ENCODE results near the gene HOXD3.

HOXD3 gene

GRCh38 chr2:176156807-176157498 lies at the start of gene HOXD3:
HOXD3 (plus strand) TSS chr2:176157307; CDS start chr2:176169115, 11,808 bp downstream.
- no peak for DNase-seq (ENCODE audit: low read depth, low spot score)

- DNase-seq (ENCODE audit: low read depth, low spot score): no peak
Measured at GRCh38 chr2:176107731-176108181, 49.4 kb upstream of the HOXD3 start.

GRCh38 chr2:176109192-176109901 lies 47.8 kb upstream of the HOXD3 start:
- DNase-seq (ENCODE audit: low read depth, low spot score): no peak

GRCh38 chr2:176109946-176110345 lies 47.2 kb upstream of the HOXD3 start:
- DNase-seq (ENCODE audit: low read depth, low spot score): no peak

- no peak for DNase-seq (ENCODE audit: low read depth, low spot score)
Measured at GRCh38 chr2:176110415-176111308, 46.4 kb upstream of the HOXD3 start.

GRCh38 chr2:176111309-176111663 lies 45.8 kb upstream of the HOXD3 start:
- no peak for DNase-seq (ENCODE audit: low read depth, low spot score)

- no peak for DNase-seq (ENCODE audit: low read depth, low spot score)
Measured at GRCh38 chr2:176111846-176112374, 45.2 kb upstream of the HOXD3 start.

- no peak for DNase-seq (ENCODE audit: low read depth, low spot score)
Measured at GRCh38 chr2:176112375-176113302, 44.5 kb upstream of the HOXD3 start.

GRCh38 chr2:176114120-176114929 lies 42.8 kb upstream of the HOXD3 start:
- no peak for DNase-seq (ENCODE audit: low read depth, low spot score)

- DNase-seq (ENCODE audit: low read depth, low spot score): no peak
Measured at GRCh38 chr2:176114930-176115625, 42.0 kb upstream of the HOXD3 start.

- DNase-seq (ENCODE audit: low read depth, low spot score): no peak
Measured at GRCh38 chr2:176115883-176116813, 41.0 kb upstream of the HOXD3 start, which contains the start of gene HOXD10. HOXD10 (plus strand) TSS chr2:176116778; CDS start chr2:176116834, 56 bp downstream.

- DNase-seq (ENCODE audit: low read depth, low spot score): no peak
Measured at GRCh38 chr2:176117162-176117822, 39.8 kb upstream of the HOXD3 start.

- no peak for DNase-seq (ENCODE audit: low read depth, low spot score)
Measured at GRCh38 chr2:176117823-176118371, 39.2 kb upstream of the HOXD3 start.

- DNase-seq (ENCODE audit: low read depth, low spot score): no peak
Measured at GRCh38 chr2:176118601-176119339, 38.3 kb upstream of the HOXD3 start.

GRCh38 chr2:176120364-176121189 lies 36.5 kb upstream of the HOXD3 start:
- no peak for DNase-seq (ENCODE audit: low read depth, low spot score)

Measured in activated naive CD8-positive, alpha-beta T cell treated with anti-CD3 and anti-CD28 coated beads, Interleukin-2, amount 50 U/mL, for 16 hours (primary cell).